Stimulated activated CD4-positive, alpha-beta T cell treated with anti-CD3 and anti-CD28 coated beads, TNF-alpha, amount 100 ng/mL, for 4 hours (primary cell): Measurements from ENCODE around the gene COA4.
A peak's percentile ranks its signal among the peaks of the same experiment; 100 is the strongest.
"Not testable (repeated sequence)": the region's sequence is repeated elsewhere in the genome, so short reads cannot be mapped to it uniquely, and the experiment has no call there.

ENCODE experiments used
- DNase-seq, 3 experiments: peaks; one replicate each; pipeline ENCODE4 v3.0.0-alpha.2; 2020; ENCODE audit warnings: low read depth in 3 of 3

Gene COA4

GRCh38 chr11:73876424-73877310 lies at the start of gene COA4, which contains the start of gene PAAF1:
TSS of gene COA4 (minus strand) at chr11:73876846. CDS start at chr11:73873378, 3,468 bp downstream.
TSS of gene PAAF1 (plus strand) at chr11:73876999. CDS start at chr11:73877022, 23 bp downstream.
- peak; percentile 84 to 93 (median 92) for DNase-seq

DNA sequence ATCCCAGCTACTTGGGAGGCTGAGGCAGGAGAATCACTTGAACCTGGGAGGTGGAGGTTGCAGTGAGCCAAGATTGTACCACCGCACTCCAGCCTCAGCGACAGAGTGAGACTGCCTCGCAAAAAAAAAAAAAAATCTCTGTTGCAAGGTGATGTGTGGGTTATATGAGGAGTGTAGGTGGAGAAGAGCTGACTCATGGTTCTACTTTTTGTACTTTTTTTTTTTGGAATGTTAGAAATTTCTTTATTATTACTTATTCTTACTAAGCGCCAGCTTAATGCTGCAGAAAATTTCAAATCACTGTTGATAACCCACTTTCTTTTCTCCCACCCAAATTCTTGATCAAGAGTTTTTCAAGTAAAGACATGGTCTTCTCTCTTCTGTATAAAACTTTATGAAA lies 44.5 kb upstream of the COA4 start:
- DNase-seq, result no peak

- no peak for DNase-seq
Observed at GRCh38 chr11:73916435-73916834, 39.8 kb upstream of the COA4 start.

- DNase-seq, result no peak
Observed at GRCh38 chr11:73914284-73914683, 37.6 kb upstream of the COA4 start.

DNA sequence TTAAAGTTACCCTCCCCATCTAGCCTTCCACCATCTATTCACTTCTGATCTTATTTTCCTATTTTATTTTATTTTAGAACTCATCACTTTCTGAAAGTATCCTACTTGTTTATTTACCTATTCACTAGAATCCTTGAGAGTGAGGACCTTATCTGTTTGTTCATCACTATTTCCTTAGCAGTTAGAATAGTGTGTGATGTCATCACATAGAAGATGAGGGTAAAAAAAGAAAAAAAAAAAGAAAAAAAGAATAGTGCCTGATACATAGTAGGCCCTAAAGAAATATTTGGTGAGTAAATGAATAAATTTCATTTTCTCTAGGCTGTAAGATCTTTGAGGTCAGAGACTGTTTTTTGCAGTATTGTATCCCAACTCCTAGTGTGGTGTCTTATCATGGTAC lies 36.8 kb upstream of the COA4 start:
- no peak for DNase-seq

DNA sequence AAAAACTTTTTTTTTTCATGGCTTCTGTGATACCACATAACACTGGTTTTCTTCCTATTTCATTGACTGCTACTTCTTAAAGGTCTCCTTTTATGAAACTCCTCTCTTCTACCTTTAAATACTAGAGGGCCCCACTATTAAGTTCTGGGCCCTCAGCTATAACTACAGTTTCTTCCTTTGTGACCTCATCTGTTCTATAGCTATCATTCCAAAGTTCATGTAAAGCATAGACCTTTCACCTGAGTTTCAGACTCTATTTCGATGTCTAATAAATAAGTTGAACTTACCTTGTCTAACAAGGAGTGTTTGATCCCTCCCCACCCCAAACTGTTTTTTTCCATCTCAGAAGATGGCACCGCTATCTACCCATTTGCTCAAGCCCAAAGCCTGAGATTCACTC lies 35.4 kb upstream of the COA4 start:
- no peak for DNase-seq

DNA sequence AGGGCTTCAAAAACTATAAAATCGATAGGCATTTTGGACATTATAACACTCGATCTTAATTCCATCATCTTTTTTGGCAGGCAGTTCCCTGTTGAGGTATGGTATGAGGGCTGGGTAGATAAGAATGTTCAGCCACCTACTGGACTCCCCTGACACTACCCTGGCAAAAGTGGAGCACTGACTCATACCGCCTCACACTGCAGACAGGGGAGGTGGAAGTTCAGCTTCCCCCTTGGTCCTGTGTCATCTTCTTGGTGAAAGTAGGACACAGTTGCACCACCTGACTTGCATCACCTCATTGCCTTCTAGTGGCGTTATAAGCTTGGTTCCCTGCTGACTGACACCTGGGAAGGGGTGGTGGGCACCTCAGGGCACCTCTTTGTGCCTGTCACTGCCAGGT lies 30.5 kb upstream of the COA4 start:
- DNase-seq, result no peak

GRCh38 chr11:73902303-73902702 lies 25.7 kb upstream of the COA4 start:
- no peak for DNase-seq

GRCh38 chr11:73894725-73895335 lies 18.2 kb upstream of the COA4 start:
- DNase-seq, result no peak

DNA sequence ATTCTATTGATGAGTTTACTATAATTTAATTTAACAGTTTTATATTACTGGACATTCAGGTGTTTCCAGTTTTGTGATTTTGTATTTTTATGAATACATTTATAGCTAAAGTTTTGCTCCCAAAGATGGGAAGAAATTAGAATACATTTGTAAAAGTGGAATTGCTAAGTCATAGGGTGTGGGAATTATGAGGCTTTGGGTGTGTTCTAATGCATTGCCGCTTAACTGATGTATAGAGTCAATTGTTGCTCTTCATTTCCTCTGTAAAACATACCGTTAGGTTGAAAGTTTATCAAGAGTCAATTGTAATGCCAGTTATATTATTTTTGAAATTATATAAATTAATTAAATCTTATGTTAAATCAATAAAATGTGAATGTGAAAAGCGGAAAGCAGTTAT lies 16.4 kb upstream of the COA4 start:
- no peak for DNase-seq

GRCh38 chr11:73889536-73889935 lies 12.9 kb upstream of the COA4 start:
- DNase-seq, result no peak

DNA sequence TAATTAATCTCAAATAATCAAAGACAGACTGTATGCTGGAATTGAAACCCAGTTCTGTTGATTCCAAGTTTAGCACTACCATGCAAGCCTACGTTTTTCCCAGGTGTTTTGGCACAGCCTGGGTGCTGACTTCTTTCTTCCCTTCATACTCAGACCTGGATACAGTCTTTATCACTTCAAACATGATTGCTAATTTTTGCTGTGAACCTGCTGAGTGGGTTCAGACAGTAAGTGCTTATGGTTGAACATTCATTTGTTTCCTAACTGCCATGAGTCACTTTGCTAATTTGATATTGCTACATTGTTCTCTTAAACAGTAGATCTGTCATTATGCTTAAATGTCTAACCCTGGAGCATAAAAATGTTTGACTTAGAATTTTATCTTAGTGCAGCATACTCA lies 12.4 kb upstream of the COA4 start:
- DNase-seq, result no peak

DNA sequence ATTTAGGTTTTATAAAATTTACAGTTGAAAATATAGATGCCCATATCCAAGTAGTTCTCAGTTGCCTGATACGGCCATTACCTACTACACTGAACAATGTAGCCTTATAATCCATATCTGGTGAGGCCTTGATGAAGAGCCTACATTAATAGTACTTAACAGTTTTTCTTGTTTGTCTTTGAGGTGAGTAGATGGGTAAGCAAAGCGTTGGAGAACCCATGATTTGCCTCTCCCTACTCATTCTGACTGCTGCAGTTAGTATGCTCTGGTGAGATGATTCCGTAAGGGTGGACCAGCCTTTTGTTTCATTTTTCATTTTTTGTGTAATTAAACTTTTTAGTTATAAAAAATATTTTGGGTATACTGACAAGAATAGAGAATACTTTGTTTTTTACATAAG lies 11.6 kb upstream of the COA4 start:
- DNase-seq, result no peak

DNA sequence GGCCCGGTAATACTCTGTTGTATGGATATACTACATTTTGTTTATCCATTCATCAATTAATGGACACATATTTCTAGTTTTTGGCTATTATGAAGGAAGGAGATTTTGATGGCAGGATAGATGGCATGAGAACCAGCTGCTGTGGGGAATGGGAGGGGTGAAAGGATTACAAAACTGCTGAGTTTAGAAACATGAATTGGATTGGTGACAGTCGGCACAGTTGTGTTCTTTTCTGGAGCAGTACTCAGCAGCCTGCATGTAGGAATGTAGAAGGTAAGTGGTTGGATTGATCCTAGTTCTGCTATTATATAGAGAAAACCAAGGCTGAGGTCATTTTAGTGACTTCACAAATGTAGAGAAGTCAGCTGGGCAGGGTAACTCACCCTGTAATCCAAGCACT lies 7.2 kb upstream of the COA4 start:
- DNase-seq, result no peak

DNA sequence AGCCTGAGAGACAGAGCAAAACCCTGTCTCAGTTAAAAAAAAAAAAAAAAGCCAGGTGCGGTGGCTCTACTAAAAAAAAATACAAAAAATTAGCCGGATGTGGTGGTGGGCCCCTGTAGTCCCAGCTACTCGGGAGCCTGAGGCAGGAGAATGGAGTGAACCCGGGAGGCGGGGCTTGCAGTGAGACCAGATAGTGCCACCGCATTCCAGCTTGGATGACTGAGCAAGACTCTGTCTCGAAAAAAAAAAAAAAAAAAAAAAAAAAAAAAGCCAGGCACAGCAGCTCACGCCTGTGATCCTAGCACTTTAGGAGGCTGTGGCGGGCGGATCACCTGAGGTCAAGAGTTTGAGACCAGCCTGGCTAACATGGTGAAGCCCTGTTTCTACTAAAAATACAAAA lies 3.8 kb upstream of the COA4 start:
- DNase-seq, result not testable (repeated sequence)

GRCh38 chr11:73878771-73879170 lies 2.1 kb upstream of the COA4 start:
- DNase-seq, result no peak

- DNase-seq, result no peak
Observed at GRCh38 chr11:73875840-73876239, 806 bp downstream of the COA4 start.

GRCh38 chr11:73875380-73875779 lies 1.3 kb downstream of the COA4 start:
- DNase-seq, result no peak

GRCh38 chr11:73872749-73873357 lies 3.8 kb downstream of the COA4 start:
- no peak for DNase-seq

GRCh38 chr11:73870261-73870660 lies 6.4 kb downstream of the COA4 start:
- DNase-seq, result no peak

DNA sequence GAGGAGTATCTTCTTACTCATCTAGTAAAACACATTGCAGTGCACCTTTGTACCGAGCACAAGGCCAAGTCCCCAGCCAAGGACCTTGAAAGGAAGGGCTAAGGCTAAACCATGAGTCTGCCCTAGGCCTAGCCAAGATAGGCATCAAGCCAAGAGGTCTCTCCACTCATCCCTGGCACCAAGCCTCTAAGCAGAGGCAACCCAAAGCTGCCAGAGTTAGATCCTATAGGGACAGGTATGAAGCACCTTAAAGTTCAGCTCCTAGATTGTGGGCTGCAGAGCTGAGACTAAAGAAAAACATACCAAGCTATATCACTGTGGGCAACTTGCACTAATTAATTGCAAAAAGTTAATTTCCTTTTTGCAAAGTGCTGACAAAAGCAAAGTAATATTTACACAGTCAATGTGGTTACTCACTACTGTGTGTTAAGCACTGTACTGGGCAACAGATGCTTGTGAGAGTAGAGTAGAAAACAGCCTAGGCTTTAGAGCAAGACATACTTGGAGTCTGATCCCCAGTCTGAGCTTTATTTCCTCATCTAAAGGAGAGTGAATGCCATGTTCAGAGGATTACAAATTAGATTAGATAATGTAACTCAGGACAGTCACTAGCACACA lies 7.2 kb downstream of the COA4 start:
- DNase-seq, result no peak

- no peak for DNase-seq
Observed at GRCh38 chr11:73866586-73866996, 10.1 kb downstream of the COA4 start.
